Parathyroid adenoma (tissue), 2 donors: ENCODE data around the gene SOS1.
"Not testable (repeated sequence)": the region's sequence is repeated elsewhere in the genome, so short reads cannot be mapped to it uniquely, and the experiment has no call there.

ENCODE experiments used
- H2AFZ ChIP-seq: fragments of 300-600 bp; sonication (generic); one replicate; pipeline ENCODE4 v1.7.0; 2017; ENCODE audit warnings: antibody characterized with exemption, mild to moderate bottlenecking
- H3K27ac ChIP-seq: fragments of 300-600 bp; sonication (generic); one replicate; pipeline ENCODE4 v1.7.0; 2017
- H3K27me3 ChIP-seq: fragments of 300-600 bp; sonication (generic); one replicate; pipeline ENCODE4 v1.7.0; 2017; ENCODE audit warnings: low read length; ENCODE audit not compliant: control insufficient read depth, insufficient read depth
- H3K36me3 ChIP-seq: fragments of 300-600 bp; sonication (generic); one replicate; pipeline ENCODE4 v1.7.0; 2017; ENCODE audit warnings: low read length; ENCODE audit not compliant: control insufficient read depth, insufficient read depth
- H3K4me1 ChIP-seq: fragments of 300-600 bp; sonication (generic); one replicate; pipeline ENCODE4 v1.7.0; 2017; ENCODE audit warnings: control low read depth
- H3K4me2 ChIP-seq: fragments of 300-600 bp; sonication (generic); one replicate; pipeline ENCODE4 v1.7.0; 2017; ENCODE audit warnings: low read length
- H3K4me3 ChIP-seq: fragments of 300-600 bp; sonication (generic); one replicate; pipeline ENCODE4 v1.7.0; 2017; ENCODE audit warnings: low read depth, low read length
- H3K79me2 ChIP-seq: fragments of 300-600 bp; sonication (generic); one replicate; pipeline ENCODE4 v1.7.0; 2017; ENCODE audit warnings: control low read depth
- H3K9ac ChIP-seq: fragments of 300-600 bp; sonication (generic); one replicate; pipeline ENCODE4 v1.7.0; 2017; ENCODE audit warnings: mild to moderate bottlenecking
- H3K9me3 ChIP-seq: fragments of 300-600 bp; sonication (generic); one replicate; pipeline ENCODE4 v1.7.0; 2017; ENCODE audit warnings: low read length; ENCODE audit not compliant: control insufficient read depth
- TF ChIP-seq, protein P1 (sequence below): fragments of 300-600 bp; sonication (generic); IDR thresholded peaks from one replicate; pipeline ENCODE4 v1.7.0; 2017; ENCODE audit warnings: antibody characterized with exemption, mild to moderate bottlenecking
- donor health status: primary hyperparathyroidism.

SOS1 gene

DNA sequence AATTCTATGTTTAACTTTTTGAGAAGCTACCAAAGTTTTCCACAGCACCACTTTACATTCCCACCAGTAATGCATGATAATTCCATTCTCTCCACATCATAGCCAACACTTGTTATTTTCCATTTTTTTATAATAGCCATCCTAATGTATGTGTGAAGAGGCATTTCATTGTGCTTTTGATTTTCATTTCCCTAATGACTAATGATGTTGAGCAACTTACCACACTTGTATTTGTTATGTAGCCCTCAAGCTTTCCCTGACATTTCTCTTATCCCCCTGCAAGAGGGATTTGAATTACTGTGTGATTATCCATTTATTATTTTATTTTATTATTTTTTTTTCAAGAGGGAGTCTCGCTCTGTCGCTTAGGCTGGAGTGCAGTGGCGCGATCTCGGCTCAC, 23.6 kb upstream of the SOS1 start:
- Histone ChIP-seq H3K4me1 (peaks cover 11% of the 10 kb centered on the region), H3K36me3 (no peaks in the 10 kb centered on the region), H3K9me3 (no peaks in the 10 kb centered on the region), H3K4me3 (no peak overlapping the region), H3K27ac (no peak overlapping the region), H2AFZ (no peak overlapping the region), H3K79me2 (no peaks in the 10 kb centered on the region), H3K9ac (no peak overlapping the region), H3K27me3 (no peaks in the 10 kb centered on the region), H3K4me2 (no peak overlapping the region)
- TF ChIP-seq, protein P1, sequence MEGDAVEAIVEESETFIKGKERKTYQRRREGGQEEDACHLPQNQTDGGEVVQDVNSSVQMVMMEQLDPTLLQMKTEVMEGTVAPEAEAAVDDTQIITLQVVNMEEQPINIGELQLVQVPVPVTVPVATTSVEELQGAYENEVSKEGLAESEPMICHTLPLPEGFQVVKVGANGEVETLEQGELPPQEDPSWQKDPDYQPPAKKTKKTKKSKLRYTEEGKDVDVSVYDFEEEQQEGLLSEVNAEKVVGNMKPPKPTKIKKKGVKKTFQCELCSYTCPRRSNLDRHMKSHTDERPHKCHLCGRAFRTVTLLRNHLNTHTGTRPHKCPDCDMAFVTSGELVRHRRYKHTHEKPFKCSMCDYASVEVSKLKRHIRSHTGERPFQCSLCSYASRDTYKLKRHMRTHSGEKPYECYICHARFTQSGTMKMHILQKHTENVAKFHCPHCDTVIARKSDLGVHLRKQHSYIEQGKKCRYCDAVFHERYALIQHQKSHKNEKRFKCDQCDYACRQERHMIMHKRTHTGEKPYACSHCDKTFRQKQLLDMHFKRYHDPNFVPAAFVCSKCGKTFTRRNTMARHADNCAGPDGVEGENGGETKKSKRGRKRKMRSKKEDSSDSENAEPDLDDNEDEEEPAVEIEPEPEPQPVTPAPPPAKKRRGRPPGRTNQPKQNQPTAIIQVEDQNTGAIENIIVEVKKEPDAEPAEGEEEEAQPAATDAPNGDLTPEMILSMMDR, result no peak

DNA sequence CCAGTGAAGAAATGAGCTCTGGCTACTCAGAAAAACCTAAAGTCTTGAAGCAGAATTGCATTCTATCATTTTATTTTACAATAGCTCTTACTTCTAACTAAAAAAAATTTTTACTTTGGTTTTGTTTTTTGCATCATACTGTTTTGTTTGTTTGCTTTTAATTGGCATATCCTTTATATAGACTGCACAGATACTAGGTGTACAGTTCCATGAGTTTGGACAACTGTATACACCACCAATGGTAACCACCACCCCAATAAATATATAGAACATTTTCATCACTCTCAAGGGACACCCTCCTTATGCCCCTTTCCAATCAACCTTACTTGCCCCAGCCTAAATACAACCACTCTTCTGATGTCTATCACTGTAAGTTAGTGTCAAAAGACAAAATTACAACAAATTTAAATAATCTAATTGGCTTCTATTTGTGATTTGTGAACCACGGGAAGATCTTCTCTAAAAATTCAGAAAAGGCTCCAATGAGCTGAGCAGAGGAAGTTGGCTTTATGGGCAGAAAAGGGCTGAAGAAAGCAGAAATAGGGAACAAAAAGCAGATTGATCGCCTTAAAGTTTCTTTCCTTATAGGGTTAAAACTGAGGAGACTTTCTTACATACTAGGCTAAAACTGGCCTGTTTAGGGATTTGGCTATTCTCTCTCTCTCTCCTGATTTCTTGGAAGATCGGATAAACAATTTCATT, 22.2 kb upstream of the SOS1 start:
- Histone ChIP-seq H3K9ac (no peak overlapping the region), H3K9me3 (no peaks in the 10 kb centered on the region), H3K27ac (no peak overlapping the region), H3K27me3 (no peaks in the 10 kb centered on the region), H2AFZ (no peak overlapping the region), H3K4me2 (no peak overlapping the region), H3K4me1 (peaks cover 15% of the 10 kb centered on the region), H3K4me3 (no peak overlapping the region), H3K36me3 (no peaks in the 10 kb centered on the region), H3K79me2 (no peaks in the 10 kb centered on the region)
- TF ChIP-seq, protein P1, result no peak

DNA sequence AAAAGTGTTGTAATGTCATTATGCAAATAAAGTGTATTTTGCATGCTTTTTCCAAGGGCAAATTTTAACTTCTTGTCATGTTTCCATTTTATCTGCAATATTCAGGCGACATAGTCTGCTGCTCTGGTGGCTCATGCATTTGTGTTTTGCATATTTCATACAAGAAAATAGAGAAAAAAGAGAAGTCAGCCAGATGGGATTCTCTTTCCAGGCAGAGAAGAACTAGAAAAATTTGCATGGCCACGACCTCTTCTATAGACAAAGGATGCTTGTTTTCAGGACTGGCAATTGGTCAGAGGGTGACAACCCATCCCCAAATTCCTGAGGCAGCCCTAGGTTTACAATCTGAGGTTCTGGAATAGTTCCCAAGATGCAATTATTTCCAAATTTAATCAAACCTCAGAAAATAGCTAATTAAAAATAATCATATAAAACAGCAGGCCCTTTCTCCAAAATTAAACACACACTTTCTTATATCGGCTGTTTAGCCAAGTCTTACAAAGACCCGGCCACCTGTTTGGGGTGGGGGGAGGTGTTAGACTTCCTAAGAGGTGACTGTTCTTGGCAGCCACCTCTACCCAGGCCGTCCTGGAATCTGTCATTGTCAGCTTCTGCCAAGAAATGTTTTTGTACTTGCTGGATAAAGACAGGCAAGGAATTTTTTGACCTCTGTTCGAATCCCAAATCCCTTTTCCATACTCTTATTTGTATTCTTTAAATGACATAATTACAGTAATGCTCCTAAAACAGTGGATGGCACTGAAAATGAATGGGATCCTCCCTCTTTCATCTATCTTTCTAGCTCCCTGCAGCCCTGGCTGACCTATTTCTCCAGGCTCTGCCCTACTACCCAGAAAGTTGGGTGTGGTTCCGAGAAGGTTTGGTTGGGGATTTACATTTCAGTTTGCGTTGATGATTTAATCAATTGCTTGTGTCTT, 20.8 kb upstream of the SOS1 start:
- H3K27me3 ChIP-seq, result no peaks in the 10 kb centered on the region
- no peak overlapping the region for H2AFZ ChIP-seq
- peaks cover 15% of the 10 kb centered on the region for H3K4me1 ChIP-seq
- H3K36me3 ChIP-seq, result no peaks in the 10 kb centered on the region
- TF ChIP-seq, protein P1, result no peak
- no peaks in the 10 kb centered on the region for H3K79me2 ChIP-seq
- no peaks in the 10 kb centered on the region for H3K9me3 ChIP-seq
- no peak overlapping the region for H3K4me3 ChIP-seq
- H3K4me2 ChIP-seq, result no peak overlapping the region
- H3K9ac ChIP-seq, result no peak overlapping the region
- no peak overlapping the region for H3K27ac ChIP-seq

DNA sequence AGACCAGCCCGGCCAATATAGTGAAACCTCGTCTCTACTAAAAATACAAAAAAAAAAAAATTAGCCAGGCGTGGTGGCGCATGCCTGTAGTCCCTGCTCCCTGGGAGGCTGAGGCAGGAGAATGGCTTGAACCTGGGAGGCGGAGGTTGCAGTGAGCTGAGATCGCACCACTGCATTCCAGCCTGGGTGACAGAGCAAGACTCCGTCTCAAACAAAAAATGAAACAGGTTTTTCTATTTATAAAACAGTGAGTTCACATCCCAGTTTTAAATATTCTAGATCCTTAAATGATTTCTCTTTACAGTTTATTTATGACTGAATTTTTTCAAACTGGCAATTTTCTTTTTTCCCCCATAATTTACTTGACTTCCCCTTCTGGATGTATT, 20.1 kb upstream of the SOS1 start:
- H3K9ac ChIP-seq, H3K4me2 ChIP-seq, H3K27ac ChIP-seq, H2AFZ ChIP-seq, H3K27me3 ChIP-seq, H3K4me3 ChIP-seq, H3K79me2 ChIP-seq, H3K36me3 ChIP-seq, H3K9me3 ChIP-seq: not testable (repeated sequence)
- H3K4me1 ChIP-seq, result peaks cover 15% of the 10 kb centered on the region

DNA sequence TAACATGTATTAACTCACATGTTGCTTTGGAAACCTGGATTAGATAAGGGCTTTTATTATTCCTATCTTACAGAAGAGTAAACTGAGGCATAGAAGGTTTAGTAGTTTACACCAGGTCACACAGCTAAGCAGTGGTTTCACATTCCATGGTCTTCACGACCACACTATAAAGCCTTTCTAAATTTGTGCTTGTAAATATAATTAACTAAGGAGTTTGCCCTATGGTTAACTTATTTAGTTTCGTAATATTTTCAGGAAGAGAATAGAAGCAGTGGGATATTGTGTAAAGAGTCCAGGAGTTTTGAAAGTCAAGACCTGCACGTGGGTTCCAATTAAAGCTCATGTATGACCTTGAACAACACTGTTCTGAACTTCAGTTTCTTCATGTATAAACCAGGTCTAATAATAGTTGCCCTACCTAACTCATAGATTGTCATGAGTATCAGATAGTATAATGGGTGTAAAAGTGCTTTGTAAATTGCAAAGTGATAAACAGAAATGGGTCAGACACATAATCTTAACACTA, 19.5 kb upstream of the SOS1 start:
- TF ChIP-seq, protein P1, result no peak
- H3K9me3 ChIP-seq, result no peaks in the 10 kb centered on the region

More for the DNA sequence above, 19.5 kb upstream of the SOS1 start:
- Histone ChIP-seq H3K4me2 (no peak overlapping the region), H3K36me3 (no peaks in the 10 kb centered on the region), H3K9ac (no peak overlapping the region), H3K4me1 (peaks cover 15% of the 10 kb centered on the region), H3K4me3 (no peak overlapping the region), H3K27me3 (no peaks in the 10 kb centered on the region), H2AFZ (no peak overlapping the region), H3K79me2 (no peaks in the 10 kb centered on the region), H3K27ac (no peak overlapping the region)
